Thyroid gland (tissue), 4 donors: ENCODE measurements around the gene KIF14. TPM values are rescaled to one million over a fixed set of nuclear protein-coding genes. Genes with fewer than 3 reads are reported as not detected.
A peak's percentile ranks its signal among the peaks of the same experiment; 100 is the strongest.

Experiments
- DNase-seq, 2 donors: peaks; one replicate each; pipeline ENCODE4 v3.0.0-alpha.2; 2019
- H3K27ac ChIP-seq, 3 donors: fragments of 200-600 bp; sonication (generic); 1 replicate in 2 of 3; 2 replicates in 1 of 3; pipeline ENCODE4 v1.5.1; 2016 to 2019; ENCODE audit warnings: mild to moderate bottlenecking in 1 of 3, moderate library complexity in 1 of 3
- H3K27me3 ChIP-seq: fragments of 200-600 bp; sonication (generic); one replicate; pipeline ENCODE4 v1.5.1; 2019
- H3K36me3 ChIP-seq, 2 donors: fragments of 200-600 bp; sonication (generic); one replicate each; pipeline ENCODE4 v1.5.1; 2016 to 2019
- H3K4me1 ChIP-seq, 2 donors: fragments of 200-600 bp; sonication (generic); one replicate each; pipeline ENCODE4 v1.5.1; 2017 to 2019
- H3K4me3 ChIP-seq, 3 donors: fragments of 200-600 bp; sonication (generic); replicated peaks in 1 of 3; 1 replicate in 2 of 3; 2 replicates in 1 of 3; pipeline ENCODE4 v1.5.1; 2016; ENCODE audit warnings: mild to moderate bottlenecking in 1 of 3
- H3K9me3 ChIP-seq: fragments of 200-600 bp; sonication (generic); one replicate; pipeline ENCODE4 v1.5.1; 2017
- POLR2A ChIP-seq, 2 donors: fragments of 450-650 bp; IDR thresholded peaks; one replicate each; pipeline ENCODE4 v1.6.1; 2017; ENCODE audit warnings: antibody characterized with exemption in 2 of 2, mild to moderate bottlenecking in 2 of 2, moderate library complexity in 1 of 2
- WGBS, 2 donors: methylation state at CpG; one replicate each; pipeline ENCODE4 v1.1.5; 2017; 5-methylcytosine and 5-hydroxymethylcytosine counted together
- intact Hi-C: fragments of 100-400 bp; cut with DNase I; formaldehyde crosslinking; loops from one replicate; pipeline ENCODE4 v1.15.1; 2023
- total RNA-seq, 4 donors: library from RNA; depleted of rRNA; stranded (reverse); fragments of >200 nt; gene quantifications; one replicate each; pipeline ENCODE4 v1.2.3, GENCODE V29; 2016
- TF ChIP-seq, protein P1 (sequence below), 6 experiments: fragments of 200-600 bp in 3 of 6; fragments of 450-650 bp in 3 of 6; sonication (generic) in 3 of 6; IDR thresholded peaks; one replicate each; pipeline ENCODE4 v1.5.1; 2016 to 2019; ENCODE audit warnings: antibody characterized with exemption in 6 of 6, mild to moderate bottlenecking in 2 of 6, inconsistent platforms in 1 of 6, moderate library complexity in 1 of 6

KIF14 gene
- under 1 TPM; 0.05 to 0.42 (median 0.18) TPM for total RNA-seq

- intact Hi-C loops: loop anchor here (10.0 kb wide), 1 partner anchor 114 kb away; the partner anchor contains the start of gene CAMSAP2
- H3K27ac ChIP-seq: no peak within 1 kb of the TSS
- H3K36me3 ChIP-seq: no peaks in the 10 kb centered on the region
- 0 to 2% methylated on average over 27 to 48 of the region's 59 CpGs for WGBS, 2 donors
- no peaks in the 10 kb centered on the region for H3K9me3 ChIP-seq
- peak; percentile 93 for DNase-seq
- H3K4me1 ChIP-seq: peaks cover 0 to 7% of the 10 kb centered on the region in 2 donors
- H3K4me3 ChIP-seq: peak within 1 kb of the TSS in 2 of 3 donors; percentile 47 to 81
- H3K27me3 ChIP-seq: no peaks in the 10 kb centered on the region
- no peak for TF ChIP-seq POLR2A (IDR thresholded peaks at IDR 0.05)
- TF ChIP-seq, protein P1, sequence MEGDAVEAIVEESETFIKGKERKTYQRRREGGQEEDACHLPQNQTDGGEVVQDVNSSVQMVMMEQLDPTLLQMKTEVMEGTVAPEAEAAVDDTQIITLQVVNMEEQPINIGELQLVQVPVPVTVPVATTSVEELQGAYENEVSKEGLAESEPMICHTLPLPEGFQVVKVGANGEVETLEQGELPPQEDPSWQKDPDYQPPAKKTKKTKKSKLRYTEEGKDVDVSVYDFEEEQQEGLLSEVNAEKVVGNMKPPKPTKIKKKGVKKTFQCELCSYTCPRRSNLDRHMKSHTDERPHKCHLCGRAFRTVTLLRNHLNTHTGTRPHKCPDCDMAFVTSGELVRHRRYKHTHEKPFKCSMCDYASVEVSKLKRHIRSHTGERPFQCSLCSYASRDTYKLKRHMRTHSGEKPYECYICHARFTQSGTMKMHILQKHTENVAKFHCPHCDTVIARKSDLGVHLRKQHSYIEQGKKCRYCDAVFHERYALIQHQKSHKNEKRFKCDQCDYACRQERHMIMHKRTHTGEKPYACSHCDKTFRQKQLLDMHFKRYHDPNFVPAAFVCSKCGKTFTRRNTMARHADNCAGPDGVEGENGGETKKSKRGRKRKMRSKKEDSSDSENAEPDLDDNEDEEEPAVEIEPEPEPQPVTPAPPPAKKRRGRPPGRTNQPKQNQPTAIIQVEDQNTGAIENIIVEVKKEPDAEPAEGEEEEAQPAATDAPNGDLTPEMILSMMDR (IDR thresholded peaks at IDR 0.05): no peak
Observed at GRCh38 chr1:200620273-200621131, at the start of gene KIF14. KIF14 (minus strand) TSS chr1:200620751; CDS start chr1:200618723, 2,028 bp downstream.

DNA sequence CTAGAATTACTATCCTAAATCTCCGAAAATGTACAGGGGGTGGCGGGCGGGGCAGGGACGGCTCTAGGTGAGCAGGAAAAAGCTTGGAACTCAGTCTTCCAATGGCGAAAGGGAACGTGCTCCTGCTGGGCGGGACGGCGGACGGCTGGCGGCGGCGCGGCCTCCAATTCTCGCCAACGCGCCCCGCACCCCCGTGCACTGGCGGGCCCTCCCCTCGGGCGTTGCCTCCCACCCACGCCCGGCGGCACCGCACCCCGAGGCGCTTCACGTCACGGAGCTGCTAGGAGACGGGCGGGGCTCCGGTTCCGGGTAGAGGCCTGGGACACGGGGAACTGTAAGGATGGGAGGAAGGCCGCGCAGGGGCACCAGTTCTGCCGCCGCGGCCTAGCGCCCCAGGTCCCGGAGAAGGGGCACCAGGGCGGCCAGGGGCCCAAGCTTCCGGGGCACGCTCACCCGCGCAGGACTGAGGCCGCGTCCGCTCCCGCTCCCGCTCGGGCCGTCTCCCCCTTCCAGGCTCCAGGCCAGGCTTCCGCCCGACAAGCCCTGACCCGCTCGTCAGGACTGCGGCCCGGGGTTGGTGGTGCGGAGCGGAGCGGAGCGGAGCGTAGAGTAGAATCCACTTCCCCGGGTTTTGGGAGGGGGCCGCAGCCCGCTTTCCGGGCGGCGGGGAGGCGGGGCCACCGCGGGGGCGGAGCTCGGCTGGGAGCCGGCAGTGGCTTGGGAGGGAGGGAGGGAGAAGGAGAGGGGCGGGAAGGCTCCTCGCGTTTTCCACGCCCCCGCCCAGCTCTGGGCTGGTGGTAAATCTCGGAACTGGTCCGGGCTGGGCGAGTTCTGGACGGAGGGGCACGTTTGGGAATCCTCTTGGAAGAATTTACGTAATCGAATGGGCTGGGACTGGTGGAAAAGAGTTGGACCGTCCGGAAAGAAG lies 49.0 kb upstream of the KIF14 start, which contains the start of gene DDX59:
TSS of gene DDX59 (minus strand) at position 594 of the 928 bp plus-strand sequence. CDS start 3,167 bp downstream, outside the sequence.
- intact Hi-C loops: loop anchor here (5.0 kb wide), 1 partner anchor 68 kb away; the partner anchor contains the start of gene CAMSAP2
- peak; percentile 97 for DNase-seq

DNA sequence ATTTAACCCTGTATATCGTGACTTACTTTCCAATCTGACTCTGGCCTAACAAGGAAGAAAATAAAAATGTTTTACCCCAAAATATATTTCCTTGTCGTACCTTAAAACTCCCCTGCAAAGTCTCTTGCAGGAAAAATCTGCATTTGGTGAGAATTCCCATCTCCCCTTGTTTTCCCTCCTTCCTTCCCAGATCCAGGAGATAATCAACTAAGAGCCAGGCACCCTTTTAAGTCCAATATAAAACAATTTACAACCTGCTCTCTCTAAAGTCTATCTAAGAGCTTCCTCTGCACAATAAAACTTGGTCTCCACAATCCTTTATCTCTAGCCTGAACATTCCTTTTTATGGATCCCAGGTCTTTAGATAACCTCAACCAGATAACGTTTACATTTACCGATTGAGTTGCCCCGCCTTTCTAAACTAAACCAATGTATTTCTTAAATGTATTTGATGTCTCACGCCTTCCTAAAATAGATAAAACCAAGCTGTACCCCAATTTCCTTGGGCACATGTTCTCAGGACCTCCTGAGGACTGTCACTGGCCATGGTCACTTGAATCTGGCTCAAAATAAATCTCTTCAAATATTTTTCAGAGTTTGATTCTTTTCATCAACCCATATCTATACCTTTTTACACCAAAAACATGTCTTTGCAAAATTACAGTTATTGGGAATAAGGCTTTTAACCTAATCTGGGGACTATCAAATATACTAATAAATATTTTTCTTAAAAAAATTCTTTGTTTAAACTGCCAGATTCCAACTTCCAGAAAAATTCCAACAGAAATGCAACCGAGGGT lies 48.2 kb upstream of the KIF14 start:
- peak overlapping the region in 2 of 3 donors; percentile 54 to 72 for H3K4me3 ChIP-seq
- intact Hi-C loops: no loop called here
- DNase-seq: no peak
- H3K27me3 ChIP-seq: no peaks in the 10 kb centered on the region
- TF ChIP-seq, protein P1 (IDR thresholded peaks at IDR 0.05): no peak
- no peak for TF ChIP-seq POLR2A (IDR thresholded peaks at IDR 0.05)
- 31 to 33% methylated on average over 7 of the region's 7 CpGs for WGBS, 2 donors
- no peaks in the 10 kb centered on the region for H3K9me3 ChIP-seq
- H3K36me3 ChIP-seq: peaks cover 0 to 4% of the 10 kb centered on the region in 2 donors
- peaks cover 0 to 13% of the 10 kb centered on the region in 2 donors for H3K4me1 ChIP-seq
- peak overlapping the region; percentile 98 to 100 (median 99) for H3K27ac ChIP-seq

More for the DNA sequence above, 49.0 kb upstream of the KIF14 start, which contains the start of gene DDX59:
- WGBS, 2 donors: 0 to 1% methylated on average over 51 to 53 of the region's 91 CpGs
- Histone ChIP-seq H3K27me3 (no peaks in the 10 kb centered on the region), H3K4me1 (peaks cover 0 to 13% of the 10 kb centered on the region in 2 donors), H3K9me3 (no peaks in the 10 kb centered on the region), H3K27ac (peak within 1 kb of the TSS; percentile 98 to 100 (median 99)), H3K36me3 (no peaks in the 10 kb centered on the region), H3K4me3 (peak within 1 kb of the TSS; percentile 50 to 72 (median 54))
- peak; percentile 53 to 87 for TF ChIP-seq POLR2A (IDR thresholded peaks at IDR 0.05)
- TF ChIP-seq, protein P1 (IDR thresholded peaks at IDR 0.05): peak in 1 of 6 experiments; percentile 2

GRCh38 chr1:200666309-200666708 lies 45.8 kb upstream of the KIF14 start:
- WGBS, 2 donors: 71 to 77% methylated on average over 8 of the region's 8 CpGs
- intact Hi-C loops: no loop called here

More at GRCh38 chr1:200666309-200666708, 45.8 kb upstream of the KIF14 start:
- Histone ChIP-seq H3K4me1 (peaks cover 0 to 13% of the 10 kb centered on the region in 2 donors), H3K27ac (peak overlapping the region in 2 of 3 donors; percentile 4 to 63), H3K9me3 (no peaks in the 10 kb centered on the region), H3K4me3 (no peak overlapping the region), H3K36me3 (peaks cover 4 to 13% of the 10 kb centered on the region in 2 donors), H3K27me3 (no peaks in the 10 kb centered on the region)
- no peak for TF ChIP-seq POLR2A (IDR thresholded peaks at IDR 0.05)
- TF ChIP-seq, protein P1 (IDR thresholded peaks at IDR 0.05): no peak
- no peak for DNase-seq
